GM21825 (cell line): ENCODE measurements around the gene RELN.

Source experiments
- ATAC-seq: cut with Tn5 transposase; IDR thresholded peaks from one replicate; pipeline ENCODE4 v1.9.1; 2021; ENCODE audit warnings: mild to moderate bottlenecking, moderate library complexity; ENCODE audit not compliant: unreplicated experiment

Gene RELN

GRCh38 chr7:103991406-103991805, 1.9 kb upstream of the RELN start:
- ATAC-seq: no peak

- no peak for ATAC-seq
Observed at GRCh38 chr7:103990991-103991390, 1.5 kb upstream of the RELN start.

GRCh38 chr7:103989785-103990767, 618 bp upstream of the RELN start:
- no peak for ATAC-seq

GRCh38 chr7:103988468-103989199, 824 bp downstream of the RELN start:
- ATAC-seq: no peak

- ATAC-seq: no peak
Observed at GRCh38 chr7:103987451-103987850, 2.0 kb downstream of the RELN start.

GRCh38 chr7:103985565-103986126, 3.8 kb downstream of the RELN start:
- ATAC-seq: no peak

- ATAC-seq: no peak
Observed at GRCh38 chr7:103984050-103984449, 5.4 kb downstream of the RELN start.

GRCh38 chr7:103983201-103983977, 6.1 kb downstream of the RELN start:
- no peak for ATAC-seq

GRCh38 chr7:103981003-103981423, 8.4 kb downstream of the RELN start:
- no peak for ATAC-seq

- no peak for ATAC-seq
Observed at GRCh38 chr7:103972779-103973434, 16.6 kb downstream of the RELN start.

- no peak for ATAC-seq
Observed at GRCh38 chr7:103967401-103967800, 22.1 kb downstream of the RELN start.

GRCh38 chr7:103966593-103967277, 22.7 kb downstream of the RELN start:
- ATAC-seq: no peak

GRCh38 chr7:103964269-103964668, 25.2 kb downstream of the RELN start:
- no peak for ATAC-seq

- ATAC-seq: no peak
Observed at GRCh38 chr7:103962070-103962469, 27.4 kb downstream of the RELN start.

- no peak for ATAC-seq
Observed at GRCh38 chr7:103958284-103958818, 31.1 kb downstream of the RELN start.

GRCh38 chr7:103955985-103956384, 33.5 kb downstream of the RELN start:
- ATAC-seq: no peak

- no peak for ATAC-seq
Observed at GRCh38 chr7:103952408-103952807, 37.0 kb downstream of the RELN start.

GRCh38 chr7:103951311-103951710, 38.1 kb downstream of the RELN start:
- ATAC-seq: no peak

- no peak for ATAC-seq
Observed at GRCh38 chr7:103949374-103949773, 40.1 kb downstream of the RELN start.
